HEK293 (cell line): ENCODE measurements around the gene CPEB4.

Experiments used
- CTCF ChIA-PET: fragments of 350-600 bp; formaldehyde crosslinking; extraction: SDS; loops from one replicate; lab custom pipeline; 2021; ENCODE audit warnings: antibody characterized with exemption; lab: Yijun Ruan, JAX
- POLR2A ChIA-PET: fragments of 300-600 bp; formaldehyde crosslinking; extraction: SDS; loops from one replicate; lab custom pipeline; 2020; ENCODE audit warnings: antibody characterized with exemption, inconsistent platforms; lab: Yijun Ruan, JAX
- H3K27ac ChIP-seq: fragments of 200-500 bp; sonication (Bioruptor generic); 2 replicates; pipeline ENCODE4 v1.5.1; 2014; ENCODE audit warnings: low read depth, low read length, control low read depth, inconsistent platforms; ENCODE audit errors: extremely low read depth
- H3K36me3 ChIP-seq, 2 experiments: fragments of 200-500 bp in 1 of 2; sonication (Bioruptor generic) in 1 of 2; 1 replicate in 1 of 2; 2 replicates in 1 of 2; pipeline ENCODE4 v1.5.1; 2014 to 2017; ENCODE audit warnings: inconsistent platforms in 2 of 2, low read length in 2 of 2; ENCODE audit not compliant: control insufficient read depth in 2 of 2, insufficient read depth in 1 of 2
- H3K4me1 ChIP-seq: fragments of 200-500 bp; sonication (Bioruptor generic); 2 replicates; pipeline ENCODE4 v1.5.1; 2014; ENCODE audit warnings: mild to moderate bottlenecking, low read length, inconsistent platforms; ENCODE audit not compliant: control insufficient read depth, insufficient read depth
- H3K4me3 ChIP-seq: 2 replicates; pipeline ENCODE4 v1.5.1; 2011; ENCODE audit warnings: low read depth, mild to moderate bottlenecking, control low read depth, low read length, moderate library complexity
- H3K9me3 ChIP-seq: fragments of 200-500 bp; sonication (Bioruptor generic); 2 replicates; pipeline ENCODE4 v1.5.1; 2014; ENCODE audit warnings: low read depth, low read length, inconsistent platforms; ENCODE audit not compliant: control insufficient read depth, insufficient read depth
- BCL11A ChIP-seq: fragments of 450-650 bp; formaldehyde crosslinking; IDR thresholded peaks from 2 replicates; pipeline ENCODE4 v1.5.1; 2016; ENCODE audit warnings: low read depth, missing biosample characterization, missing genetic modification characterization
- GLIS2 ChIP-seq: fragments of 450-650 bp; formaldehyde crosslinking; IDR thresholded peaks from 2 replicates; pipeline ENCODE4 v1.5.1; 2016; ENCODE audit warnings: missing biosample characterization, missing genetic modification characterization
- KLF9 ChIP-seq: fragments of 450-650 bp; formaldehyde crosslinking; IDR thresholded peaks from 2 replicates; pipeline ENCODE4 v1.5.1; 2016; ENCODE audit warnings: missing biosample characterization, missing genetic modification characterization, low read depth
- MYNN ChIP-seq: fragments of 450-650 bp; formaldehyde crosslinking; IDR thresholded peaks from 2 replicates; pipeline ENCODE4 v1.5.1; 2016; ENCODE audit warnings: missing biosample characterization, missing genetic modification characterization, borderline replicate concordance
- SCRT2 ChIP-seq: fragments of 450-650 bp; formaldehyde crosslinking; IDR thresholded peaks from 2 replicates; pipeline ENCODE4 v1.5.1; 2016; ENCODE audit warnings: missing biosample characterization, missing genetic modification characterization
- ZBTB17 ChIP-seq: fragments of 450-650 bp; formaldehyde crosslinking; IDR thresholded peaks from 2 replicates; pipeline ENCODE4 v1.5.1; 2016; ENCODE audit warnings: missing biosample characterization, missing genetic modification characterization
- ZEB2 ChIP-seq: fragments of 450-650 bp; formaldehyde crosslinking; IDR thresholded peaks from 2 replicates; pipeline ENCODE4 v1.5.1; 2016; ENCODE audit warnings: missing biosample characterization, missing genetic modification characterization
- ZNF140 ChIP-seq: fragments of 450-650 bp; formaldehyde crosslinking; IDR thresholded peaks from 2 replicates; pipeline ENCODE4 v1.5.1; 2016; ENCODE audit warnings: missing biosample characterization, missing genetic modification characterization
- ZNF211 ChIP-seq: fragments of 450-650 bp; formaldehyde crosslinking; IDR thresholded peaks from 2 replicates; pipeline ENCODE4 v1.5.1; 2016; ENCODE audit warnings: low read depth, missing biosample characterization, missing genetic modification characterization
- ZNF24 ChIP-seq: fragments of 450-650 bp; formaldehyde crosslinking; IDR thresholded peaks from 2 replicates; pipeline ENCODE4 v1.5.1; 2016; ENCODE audit warnings: missing biosample characterization, missing genetic modification characterization
- ZNF366 ChIP-seq: fragments of 450-650 bp; formaldehyde crosslinking; conservative IDR thresholded peaks from 2 replicates; pipeline ENCODE4 v1.5.1; 2016; ENCODE audit warnings: missing biosample characterization, missing genetic modification characterization
- ZNF600 ChIP-seq: fragments of 450-650 bp; formaldehyde crosslinking; IDR thresholded peaks from 2 replicates; pipeline ENCODE4 v1.5.1; 2016; ENCODE audit warnings: missing biosample characterization, missing genetic modification characterization
- ZNF629 ChIP-seq: fragments of 450-650 bp; formaldehyde crosslinking; IDR thresholded peaks from 2 replicates; pipeline ENCODE4 v1.5.1; 2017; ENCODE audit warnings: missing biosample characterization, missing genetic modification characterization
- TF ChIP-seq, protein P1 (sequence below): fragments of 450-650 bp; formaldehyde crosslinking; IDR thresholded peaks from 2 replicates; pipeline ENCODE4 v1.5.1; 2016; ENCODE audit warnings: missing biosample characterization, missing genetic modification characterization
- TF ChIP-seq, protein P2 (sequence below): fragments of 450-650 bp; formaldehyde crosslinking; IDR thresholded peaks from 2 replicates; pipeline ENCODE4 v1.5.1; 2016; ENCODE audit warnings: missing biosample characterization, missing genetic modification characterization
- TF ChIP-seq, protein P3 (sequence below): fragments of 450-650 bp; formaldehyde crosslinking; IDR thresholded peaks from 2 replicates; pipeline ENCODE4 v1.5.1; 2017; ENCODE audit warnings: missing biosample characterization, missing genetic modification characterization
- TF ChIP-seq, protein P4 (sequence below): fragments of 450-650 bp; IDR thresholded peaks from 2 replicates; pipeline ENCODE4 v1.5.1; 2018; ENCODE audit warnings: missing biosample characterization, mild to moderate bottlenecking, missing genetic modification characterization
- TF ChIP-seq, protein P5 (sequence below): fragments of 450-650 bp; formaldehyde crosslinking; IDR thresholded peaks from 2 replicates; pipeline ENCODE4 v1.5.1; 2016; ENCODE audit warnings: missing biosample characterization, missing genetic modification characterization

Gene CPEB4

DNA sequence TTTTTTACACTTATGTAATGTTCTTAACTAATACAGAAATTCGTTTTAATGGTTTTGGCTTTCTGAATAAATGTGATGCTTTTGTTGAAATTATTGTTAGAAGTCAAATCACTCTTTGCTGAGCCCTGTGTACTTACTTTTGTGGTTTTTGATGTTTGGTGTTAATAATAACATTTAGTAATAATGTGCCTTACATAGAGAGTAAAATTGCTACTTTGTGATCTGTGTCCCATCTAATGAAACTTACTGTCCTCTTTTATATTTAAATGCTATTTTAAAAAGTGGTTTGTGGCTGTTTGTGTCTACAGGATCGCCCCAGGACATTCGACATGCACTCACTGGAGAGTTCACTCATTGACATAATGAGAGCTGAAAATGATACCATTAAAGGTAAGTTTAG is 22.1 kb downstream of the CPEB4 start:
- Histone ChIP-seq H3K4me1 (peaks cover 10% of the 10 kb centered on the region; the same call in 1 of the 2 replicates), H3K36me3 (peaks cover 0 to 3% of the 10 kb centered on the region in 2 experiments; a peak in 2 of 3 replicates), H3K9me3 (no peaks in the 10 kb centered on the region), H3K4me3 (no peak overlapping the region), H3K27ac (no peak overlapping the region)
- TF ChIP-seq, protein P1, sequence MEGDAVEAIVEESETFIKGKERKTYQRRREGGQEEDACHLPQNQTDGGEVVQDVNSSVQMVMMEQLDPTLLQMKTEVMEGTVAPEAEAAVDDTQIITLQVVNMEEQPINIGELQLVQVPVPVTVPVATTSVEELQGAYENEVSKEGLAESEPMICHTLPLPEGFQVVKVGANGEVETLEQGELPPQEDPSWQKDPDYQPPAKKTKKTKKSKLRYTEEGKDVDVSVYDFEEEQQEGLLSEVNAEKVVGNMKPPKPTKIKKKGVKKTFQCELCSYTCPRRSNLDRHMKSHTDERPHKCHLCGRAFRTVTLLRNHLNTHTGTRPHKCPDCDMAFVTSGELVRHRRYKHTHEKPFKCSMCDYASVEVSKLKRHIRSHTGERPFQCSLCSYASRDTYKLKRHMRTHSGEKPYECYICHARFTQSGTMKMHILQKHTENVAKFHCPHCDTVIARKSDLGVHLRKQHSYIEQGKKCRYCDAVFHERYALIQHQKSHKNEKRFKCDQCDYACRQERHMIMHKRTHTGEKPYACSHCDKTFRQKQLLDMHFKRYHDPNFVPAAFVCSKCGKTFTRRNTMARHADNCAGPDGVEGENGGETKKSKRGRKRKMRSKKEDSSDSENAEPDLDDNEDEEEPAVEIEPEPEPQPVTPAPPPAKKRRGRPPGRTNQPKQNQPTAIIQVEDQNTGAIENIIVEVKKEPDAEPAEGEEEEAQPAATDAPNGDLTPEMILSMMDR (tag by site-specific recombination), result no peak
- TF ChIP-seq SCRT2 (tag by site-specific recombination), result no peak
- ChIA-PET CTCF (interaction anchor here (0.9 to 2.9 kb wide), 2 partner anchors 15 to 18 kb away, joined by 5 to 6 read pairs; no protein-coding TSS in a partner anchor), POLR2A (interaction anchor here (1.1 kb wide), 1 partner anchor 22 kb away, joined by 4 read pairs; the partner anchor contains the start of gene CPEB4)

DNA sequence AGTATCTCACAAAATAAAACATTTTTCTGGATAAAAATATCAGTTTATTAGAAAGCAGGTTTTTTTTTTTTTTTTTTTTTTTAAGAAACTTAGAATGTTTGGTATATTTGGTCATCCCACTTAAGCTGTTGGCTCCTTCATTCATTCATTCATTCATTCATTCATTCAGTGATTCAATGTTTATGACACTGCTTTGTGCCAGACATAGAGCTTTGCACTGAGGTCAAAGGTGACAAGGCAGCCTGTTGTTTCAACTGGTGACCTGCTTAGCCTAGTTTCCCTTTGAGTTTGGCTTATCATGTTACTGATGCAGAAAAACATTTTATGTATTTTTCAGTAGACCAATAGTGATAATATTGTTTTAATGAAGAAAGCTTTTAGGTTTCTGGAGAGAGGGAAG is 23.5 kb downstream of the CPEB4 start:
- Histone ChIP-seq H3K27ac (no peak overlapping the region), H3K4me3 (no peak overlapping the region), H3K9me3 (no peaks in the 10 kb centered on the region), H3K36me3 (peaks cover 0 to 3% of the 10 kb centered on the region in 2 experiments; a peak in 2 of 3 replicates), H3K4me1 (peaks cover 10% of the 10 kb centered on the region; the same call in 1 of the 2 replicates)
- POLR2A ChIA-PET, result no interaction called here
- CTCF ChIA-PET, result interaction anchor here (0.7 to 4.2 kb wide), 2 partner anchors 13 to 282 kb away, joined by 3 to 28 read pairs; no protein-coding TSS in a partner anchor
- TF ChIP-seq, protein P2, sequence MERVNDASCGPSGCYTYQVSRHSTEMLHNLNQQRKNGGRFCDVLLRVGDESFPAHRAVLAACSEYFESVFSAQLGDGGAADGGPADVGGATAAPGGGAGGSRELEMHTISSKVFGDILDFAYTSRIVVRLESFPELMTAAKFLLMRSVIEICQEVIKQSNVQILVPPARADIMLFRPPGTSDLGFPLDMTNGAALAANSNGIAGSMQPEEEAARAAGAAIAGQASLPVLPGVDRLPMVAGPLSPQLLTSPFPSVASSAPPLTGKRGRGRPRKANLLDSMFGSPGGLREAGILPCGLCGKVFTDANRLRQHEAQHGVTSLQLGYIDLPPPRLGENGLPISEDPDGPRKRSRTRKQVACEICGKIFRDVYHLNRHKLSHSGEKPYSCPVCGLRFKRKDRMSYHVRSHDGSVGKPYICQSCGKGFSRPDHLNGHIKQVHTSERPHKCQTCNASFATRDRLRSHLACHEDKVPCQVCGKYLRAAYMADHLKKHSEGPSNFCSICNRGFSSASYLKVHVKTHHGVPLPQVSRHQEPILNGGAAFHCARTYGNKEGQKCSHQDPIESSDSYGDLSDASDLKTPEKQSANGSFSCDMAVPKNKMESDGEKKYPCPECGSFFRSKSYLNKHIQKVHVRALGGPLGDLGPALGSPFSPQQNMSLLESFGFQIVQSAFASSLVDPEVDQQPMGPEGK, result no peak
- TF ChIP-seq, protein P3, sequence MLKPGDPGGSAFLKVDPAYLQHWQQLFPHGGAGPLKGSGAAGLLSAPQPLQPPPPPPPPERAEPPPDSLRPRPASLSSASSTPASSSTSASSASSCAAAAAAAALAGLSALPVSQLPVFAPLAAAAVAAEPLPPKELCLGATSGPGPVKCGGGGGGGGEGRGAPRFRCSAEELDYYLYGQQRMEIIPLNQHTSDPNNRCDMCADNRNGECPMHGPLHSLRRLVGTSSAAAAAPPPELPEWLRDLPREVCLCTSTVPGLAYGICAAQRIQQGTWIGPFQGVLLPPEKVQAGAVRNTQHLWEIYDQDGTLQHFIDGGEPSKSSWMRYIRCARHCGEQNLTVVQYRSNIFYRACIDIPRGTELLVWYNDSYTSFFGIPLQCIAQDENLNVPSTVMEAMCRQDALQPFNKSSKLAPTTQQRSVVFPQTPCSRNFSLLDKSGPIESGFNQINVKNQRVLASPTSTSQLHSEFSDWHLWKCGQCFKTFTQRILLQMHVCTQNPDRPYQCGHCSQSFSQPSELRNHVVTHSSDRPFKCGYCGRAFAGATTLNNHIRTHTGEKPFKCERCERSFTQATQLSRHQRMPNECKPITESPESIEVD (tag by site-specific recombination), result 0 out of 2 replicates have a peak, but pooled peaks have one; percentile 24
- TF ChIP-seq ZNF24 (tag by site-specific recombination), result 0 out of 2 replicates have a peak, but pooled peaks have one; percentile 52

DNA sequence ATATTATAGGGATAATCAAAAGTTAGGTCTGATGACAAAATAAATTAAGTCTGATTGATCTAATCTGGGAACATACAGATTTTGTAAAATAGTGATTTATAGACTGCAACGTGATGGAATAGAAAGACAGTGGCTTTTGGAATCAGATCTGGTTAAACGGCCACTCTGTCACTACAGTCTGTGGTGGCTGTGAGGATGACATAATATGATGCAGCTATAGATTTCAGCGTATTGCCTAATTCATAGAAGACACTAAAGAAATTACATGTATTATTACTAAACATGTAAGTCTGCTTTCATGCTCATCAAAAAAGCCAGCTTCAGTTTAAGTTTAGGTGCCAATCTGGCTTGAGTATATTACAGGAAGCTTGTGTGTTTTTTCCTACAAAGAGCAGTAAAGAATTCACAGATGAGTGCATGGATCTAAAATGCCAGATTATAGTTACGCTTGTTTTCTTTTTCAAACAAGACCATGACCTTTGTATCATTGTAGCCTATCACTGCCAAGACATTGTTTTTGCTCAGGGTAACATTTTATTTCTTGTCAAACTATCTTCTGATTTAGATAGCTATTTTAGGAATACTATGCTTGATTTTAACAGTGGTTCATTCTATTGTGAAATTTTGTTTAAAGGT is 25.7 kb downstream of the CPEB4 start:
- Histone ChIP-seq H3K4me1 (peaks cover 4% of the 10 kb centered on the region; the same call in 1 of the 2 replicates), H3K36me3 (peaks cover 0 to 3% of the 10 kb centered on the region in 2 experiments; a peak in 2 of 3 replicates), H3K4me3 (no peak overlapping the region), H3K27ac (no peak overlapping the region), H3K9me3 (no peaks in the 10 kb centered on the region)
- ChIA-PET CTCF (interaction anchor here (0.6 to 4.2 kb wide), 5 partner anchors 8 to 27 kb away, joined by 3 to 28 read pairs (median 3); no protein-coding TSS in a partner anchor), POLR2A (no interaction called here)
- TF ChIP-seq ZNF629 (tag by site-specific recombination) (0 out of 2 replicates have a peak, but pooled peaks have one; percentile 29), ZNF140 (tag by site-specific recombination) (no peak), ZEB2 (tag by site-specific recombination) (peak; percentile 42), BCL11A (tag by site-specific recombination) (no peak), ZNF211 (no peak), MYNN (tag by site-specific recombination) (no peak), ZNF366 (tag by site-specific recombination) (peak; percentile 64), GLIS2 (no peak), ZNF24 (tag by site-specific recombination) (peak; percentile 18; the same call in 1 of the 2 replicates), ZNF600 (peak; percentile 73; the same call in 1 of the 2 replicates), ZBTB17 (tag by site-specific recombination) (peak; percentile 13; the same call in 1 of the 2 replicates), KLF9 (tag by site-specific recombination) (no peak)
- TF ChIP-seq, protein P3 (tag by site-specific recombination), result peak; percentile 80
- TF ChIP-seq, protein P4, sequence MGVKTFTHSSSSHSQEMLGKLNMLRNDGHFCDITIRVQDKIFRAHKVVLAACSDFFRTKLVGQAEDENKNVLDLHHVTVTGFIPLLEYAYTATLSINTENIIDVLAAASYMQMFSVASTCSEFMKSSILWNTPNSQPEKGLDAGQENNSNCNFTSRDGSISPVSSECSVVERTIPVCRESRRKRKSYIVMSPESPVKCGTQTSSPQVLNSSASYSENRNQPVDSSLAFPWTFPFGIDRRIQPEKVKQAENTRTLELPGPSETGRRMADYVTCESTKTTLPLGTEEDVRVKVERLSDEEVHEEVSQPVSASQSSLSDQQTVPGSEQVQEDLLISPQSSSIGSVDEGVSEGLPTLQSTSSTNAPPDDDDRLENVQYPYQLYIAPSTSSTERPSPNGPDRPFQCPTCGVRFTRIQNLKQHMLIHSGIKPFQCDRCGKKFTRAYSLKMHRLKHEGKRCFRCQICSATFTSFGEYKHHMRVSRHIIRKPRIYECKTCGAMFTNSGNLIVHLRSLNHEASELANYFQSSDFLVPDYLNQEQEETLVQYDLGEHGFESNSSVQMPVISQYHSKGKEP (tag by site-specific recombination), result 0 out of 2 replicates have a peak, but pooled peaks have one; percentile 24
- TF ChIP-seq, protein P5, sequence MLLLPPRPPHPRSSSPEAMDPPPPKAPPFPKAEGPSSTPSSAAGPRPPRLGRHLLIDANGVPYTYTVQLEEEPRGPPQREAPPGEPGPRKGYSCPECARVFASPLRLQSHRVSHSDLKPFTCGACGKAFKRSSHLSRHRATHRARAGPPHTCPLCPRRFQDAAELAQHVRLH (tag by site-specific recombination), result no peak
